Jurkat, Clone E6-1 (cell line): Measurements from ENCODE around the gene PNLIP. TPM values are rescaled to one million over a fixed set of nuclear protein-coding genes. Genes with fewer than 3 reads are reported as not detected.
A peak's percentile ranks its signal among the peaks of the same experiment; 100 is the strongest.

Source experiments
- DNase-seq: peaks from one replicate; pipeline ENCODE4 v3.0.0-alpha.2; 2011; ENCODE audit warnings: low read depth, low spot score
- H3K4me3 ChIP-seq: 2 replicates; pipeline ENCODE4 v1.5.1; 2011; ENCODE audit warnings: mild to moderate bottlenecking, low read length, control low read depth, moderate library complexity
- polyA plus RNA-seq: library from polyadenylated mRNA; unstranded; fragments of >200 nt; gene quantifications from one replicate; pipeline ENCODE4 v1.2.1, GENCODE V29; 2012; ENCODE audit warnings: missing spikeins; ENCODE audit not compliant: insufficient read length, insufficient read depth

The PNLIP gene
- not detected for polyA plus RNA-seq

DNA sequence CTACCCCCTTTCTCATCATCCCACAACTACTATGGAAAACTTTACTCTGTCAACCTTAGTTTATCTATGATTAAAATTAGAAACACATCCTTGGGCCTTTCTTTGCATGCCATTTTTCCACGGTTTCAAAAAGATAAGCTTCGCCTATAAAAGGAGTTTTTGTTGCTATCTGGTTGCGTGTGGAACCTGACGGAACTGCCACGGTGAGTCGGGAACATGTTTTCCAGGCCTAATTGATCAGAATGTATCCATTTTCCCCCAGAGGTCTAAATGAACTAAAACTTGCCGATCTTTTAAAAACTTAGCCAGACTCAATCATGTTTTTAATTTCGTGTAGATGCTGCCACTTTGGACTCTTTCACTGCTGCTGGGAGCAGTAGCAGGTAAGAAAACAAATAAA lies at the start of gene PNLIP:
TSS of gene PNLIP (plus strand) at position 176 of the 400 bp plus-strand sequence. CDS start at position 338, 162 bp downstream.
- no peak for DNase-seq
- H3K4me3 ChIP-seq, result no peak within 1 kb of the TSS

DNA sequence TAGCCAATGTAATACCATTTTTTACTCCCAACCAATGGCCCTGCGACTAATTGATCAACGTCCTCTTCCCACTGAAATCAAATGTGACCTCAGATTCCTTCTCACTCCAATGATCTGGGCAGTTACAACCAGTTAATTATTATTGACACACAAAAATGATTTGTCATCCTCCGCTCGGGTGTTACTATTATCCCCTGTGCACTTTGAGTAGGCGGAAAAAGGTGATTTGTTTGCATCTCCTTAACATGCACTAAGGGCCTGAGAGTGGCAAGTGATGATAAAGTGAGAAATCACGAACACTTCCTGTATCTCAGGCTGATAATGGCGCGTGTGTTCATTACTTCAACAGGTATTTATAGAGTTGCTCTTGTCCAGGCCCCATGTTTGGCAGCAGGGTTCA lies 40.9 kb upstream of the PNLIP start:
- no peak overlapping the region for H3K4me3 ChIP-seq
- no peak for DNase-seq

DNA sequence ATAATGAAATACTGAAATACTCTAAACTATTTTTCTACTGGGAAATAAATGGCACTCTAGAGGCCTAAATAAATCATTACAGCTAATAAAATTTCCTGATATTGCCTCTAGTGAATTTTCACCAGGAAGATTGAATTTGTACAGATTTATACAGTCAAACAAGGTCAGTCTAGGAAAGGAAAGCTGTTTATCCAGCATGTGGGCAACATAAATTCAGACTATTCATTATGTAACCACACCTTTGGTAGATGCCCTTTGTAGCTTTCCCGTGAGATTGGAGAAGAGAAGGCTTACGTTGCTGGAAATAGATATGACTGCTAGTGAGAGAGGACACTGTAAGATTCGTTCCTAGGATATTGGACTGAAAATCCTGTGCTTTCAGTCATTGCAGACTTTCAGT lies 35.2 kb upstream of the PNLIP start:
- H3K4me3 ChIP-seq, result no peak overlapping the region
- DNase-seq, result no peak

DNA sequence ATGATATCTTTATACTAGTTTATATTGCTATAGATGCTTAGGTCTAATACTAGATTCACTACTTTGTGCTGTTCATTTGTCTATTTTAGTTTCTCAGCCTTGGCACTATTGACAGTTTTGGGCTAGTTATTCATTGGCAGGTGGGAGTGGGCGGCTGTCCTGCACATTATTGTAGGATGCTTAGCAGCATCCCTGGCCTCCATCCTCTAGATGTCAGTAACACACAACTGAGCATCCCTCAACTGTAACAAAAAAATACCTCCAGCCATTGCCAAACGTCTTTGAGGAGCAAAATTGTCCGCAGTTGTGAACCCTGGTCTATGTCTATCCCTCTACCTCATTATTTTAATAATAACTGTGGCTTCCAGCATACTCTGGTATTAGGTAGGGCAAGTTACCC lies 34.4 kb upstream of the PNLIP start:
- H3K4me3 ChIP-seq, result no peak overlapping the region
- no peak for DNase-seq

DNA sequence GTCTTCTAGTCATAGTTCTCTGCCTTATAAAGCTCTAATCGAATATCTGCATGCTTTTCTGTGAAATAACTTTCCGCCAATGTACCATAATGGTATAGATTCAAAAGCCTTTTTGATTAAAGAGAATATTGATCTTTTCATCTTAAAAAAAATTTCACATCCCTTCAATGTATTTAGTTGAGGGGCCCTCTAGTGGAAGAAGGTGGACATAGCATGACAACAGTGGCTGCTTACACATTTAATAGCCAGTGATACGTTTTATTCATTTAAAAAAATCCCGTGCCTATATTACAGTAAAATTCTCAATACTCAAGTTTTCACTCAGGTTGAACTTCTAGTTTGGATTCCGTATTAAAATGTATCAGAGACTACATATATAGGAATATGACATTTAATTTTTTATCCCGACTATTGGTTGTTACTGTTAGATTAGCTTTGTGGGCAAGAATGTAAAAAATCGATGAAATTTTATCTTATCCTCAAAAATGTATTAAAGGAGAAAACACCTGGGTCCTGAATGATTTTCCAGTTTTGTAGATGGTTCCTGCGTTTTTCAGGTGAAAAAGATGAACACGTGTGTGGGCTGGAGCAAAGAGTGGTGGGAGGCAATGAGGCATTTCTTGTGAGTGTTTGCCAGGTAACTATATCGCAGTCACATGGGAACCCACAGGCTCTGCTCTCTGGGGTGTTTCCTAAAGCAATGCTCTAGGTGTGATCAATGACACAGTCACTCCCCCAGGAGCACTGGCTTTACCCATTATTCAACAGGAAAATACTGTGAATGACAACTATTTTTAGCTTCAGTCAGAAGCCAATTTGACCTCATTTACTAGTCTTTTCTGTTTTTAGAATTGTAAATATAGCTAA lies 24.1 kb upstream of the PNLIP start:
- no peak overlapping the region for H3K4me3 ChIP-seq
- peak; percentile 43 for DNase-seq

DNA sequence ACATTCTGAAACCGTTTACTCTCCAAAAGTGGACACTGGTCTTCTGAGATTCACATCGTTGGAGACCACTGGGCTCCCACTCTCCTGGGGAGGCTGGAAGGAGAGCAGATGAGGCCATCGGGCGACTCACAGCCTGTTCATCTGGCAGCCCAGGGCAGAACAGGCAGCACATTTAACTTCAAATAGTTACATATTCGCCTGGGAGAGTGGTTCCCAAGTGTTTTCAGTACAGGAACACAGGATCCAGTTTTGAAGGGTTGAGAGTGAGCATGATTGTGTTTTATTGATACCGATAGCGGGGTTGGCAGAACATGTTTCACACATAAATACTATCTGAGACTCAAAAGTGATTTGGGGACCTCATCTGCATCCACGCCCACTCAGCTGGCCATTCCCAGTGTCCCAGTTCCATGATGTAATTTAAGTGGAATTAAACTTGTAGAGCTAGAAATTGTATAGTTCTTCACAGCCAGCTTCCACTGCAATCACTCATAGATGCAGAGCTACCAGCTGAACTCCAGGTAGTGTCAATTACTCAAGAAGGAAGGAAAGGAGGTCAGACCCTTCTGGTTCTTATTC lies 22.8 kb upstream of the PNLIP start:
- DNase-seq, result no peak
- H3K4me3 ChIP-seq, result no peak overlapping the region

DNA sequence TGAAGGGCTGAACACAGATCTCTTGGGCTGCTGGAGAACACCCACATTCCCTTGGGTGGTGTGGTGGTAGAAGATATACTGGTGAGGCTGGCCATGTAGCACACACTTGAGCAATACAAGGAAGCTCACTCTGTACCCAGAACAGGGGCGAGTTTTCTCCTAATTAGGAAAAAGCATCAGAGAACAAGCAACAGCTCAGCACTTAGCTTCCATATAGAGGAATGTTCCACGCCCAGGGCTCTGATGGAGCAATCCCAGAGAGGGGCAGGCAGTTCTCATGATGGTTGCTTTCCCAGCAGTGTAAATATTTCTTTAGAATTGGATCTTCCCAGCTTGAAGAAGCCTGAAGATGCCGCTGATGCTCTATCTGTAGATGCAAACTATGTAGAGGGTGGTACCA lies 21.0 kb upstream of the PNLIP start:
- DNase-seq, result no peak
- H3K4me3 ChIP-seq, result no peak overlapping the region

DNA sequence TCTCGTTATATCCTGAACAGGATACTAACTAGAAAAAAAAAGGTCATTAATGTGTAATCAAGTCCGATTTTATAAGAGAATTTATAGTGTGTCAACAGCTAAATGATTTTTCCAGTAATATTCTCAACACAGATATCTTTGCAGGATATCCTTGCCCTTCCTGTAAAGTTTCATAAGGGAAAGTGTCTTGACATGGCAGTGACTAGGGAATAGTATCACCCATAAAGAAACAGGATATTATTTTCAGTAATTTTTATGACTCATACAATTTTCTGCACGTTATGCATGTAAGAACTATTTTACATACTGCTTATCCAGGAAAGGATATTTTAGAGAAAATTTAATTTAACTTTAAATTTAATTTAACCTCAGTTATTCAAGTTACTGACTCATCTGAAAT lies 19.5 kb upstream of the PNLIP start:
- no peak overlapping the region for H3K4me3 ChIP-seq
- DNase-seq, result no peak

DNA sequence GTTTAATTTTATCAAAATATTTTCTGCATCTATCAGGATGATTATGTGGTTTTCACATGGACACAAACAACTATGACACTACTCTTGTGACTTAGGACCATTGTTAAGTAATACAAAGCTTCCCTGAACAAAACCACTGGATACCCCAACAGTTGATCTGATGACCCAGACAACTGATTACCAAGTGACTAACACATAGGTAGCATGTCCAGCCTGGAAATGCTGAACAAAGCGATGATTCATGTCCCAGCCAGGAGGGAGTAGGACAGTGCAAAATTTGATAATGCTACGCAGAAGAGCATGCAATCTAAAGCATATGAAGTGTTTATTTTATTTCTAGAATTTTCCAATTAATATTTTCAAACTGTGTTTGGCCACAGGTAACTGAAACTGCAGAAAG lies 8.9 kb upstream of the PNLIP start:
- H3K4me3 ChIP-seq, result no peak overlapping the region
- no peak for DNase-seq

DNA sequence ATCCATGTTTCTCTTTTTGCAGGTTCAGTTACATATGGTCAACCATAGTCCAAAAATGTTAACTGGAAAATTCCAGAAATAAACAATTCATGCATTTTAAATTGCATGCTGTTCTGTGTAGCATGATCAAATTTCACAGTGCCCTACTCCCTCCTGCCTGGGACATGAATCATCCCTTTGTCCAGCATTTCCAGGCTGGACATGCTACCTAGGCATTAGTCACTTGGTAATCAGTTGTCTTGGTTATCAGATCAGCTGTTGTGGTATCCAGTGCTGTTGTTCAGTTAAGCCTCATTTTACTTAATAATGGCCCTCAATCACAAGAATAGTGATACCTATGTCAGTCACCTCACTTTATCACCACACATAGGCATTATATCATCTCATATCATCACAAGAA lies 7.3 kb upstream of the PNLIP start:
- H3K4me3 ChIP-seq, result no peak overlapping the region
- DNase-seq, result no peak

DNA sequence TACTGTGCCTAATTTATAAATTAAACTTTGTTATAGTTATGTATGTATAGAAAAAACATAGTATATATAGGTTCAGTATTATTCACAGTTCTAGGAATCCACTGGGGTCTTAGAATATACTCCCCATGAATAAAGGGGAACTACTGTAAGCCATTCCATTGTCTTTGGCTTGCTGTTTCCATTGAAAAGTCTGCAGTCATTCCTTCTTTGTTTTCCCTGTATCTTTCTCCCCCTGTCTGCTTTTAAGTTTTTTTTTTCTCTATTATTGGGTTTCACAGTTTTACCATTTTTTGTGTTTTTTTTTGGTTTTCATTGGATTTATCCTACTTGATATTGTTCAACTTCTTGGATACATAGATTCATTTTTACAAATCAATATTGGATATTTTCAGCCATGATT lies 6.7 kb upstream of the PNLIP start:
- no peak for DNase-seq
- no peak overlapping the region for H3K4me3 ChIP-seq

DNA sequence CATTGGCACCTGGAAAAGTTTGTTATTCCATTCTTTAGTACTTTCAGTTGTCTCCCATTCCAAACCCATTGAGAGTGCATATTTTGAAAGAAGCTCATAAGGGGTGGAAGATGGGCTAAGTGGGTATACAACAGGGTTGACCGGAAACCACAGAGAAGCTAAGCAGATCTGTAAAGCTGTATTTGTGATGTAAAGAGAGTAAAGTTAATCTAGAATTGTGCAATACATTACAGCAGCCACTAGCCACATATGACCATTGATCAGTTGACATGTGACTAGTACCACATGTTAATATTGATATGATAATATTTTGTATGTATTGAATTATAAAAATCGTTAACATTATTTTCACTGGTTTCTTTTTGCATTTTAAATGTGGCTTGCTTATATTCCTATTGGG lies 4.9 kb upstream of the PNLIP start:
- no peak overlapping the region for H3K4me3 ChIP-seq
- no peak for DNase-seq

DNA sequence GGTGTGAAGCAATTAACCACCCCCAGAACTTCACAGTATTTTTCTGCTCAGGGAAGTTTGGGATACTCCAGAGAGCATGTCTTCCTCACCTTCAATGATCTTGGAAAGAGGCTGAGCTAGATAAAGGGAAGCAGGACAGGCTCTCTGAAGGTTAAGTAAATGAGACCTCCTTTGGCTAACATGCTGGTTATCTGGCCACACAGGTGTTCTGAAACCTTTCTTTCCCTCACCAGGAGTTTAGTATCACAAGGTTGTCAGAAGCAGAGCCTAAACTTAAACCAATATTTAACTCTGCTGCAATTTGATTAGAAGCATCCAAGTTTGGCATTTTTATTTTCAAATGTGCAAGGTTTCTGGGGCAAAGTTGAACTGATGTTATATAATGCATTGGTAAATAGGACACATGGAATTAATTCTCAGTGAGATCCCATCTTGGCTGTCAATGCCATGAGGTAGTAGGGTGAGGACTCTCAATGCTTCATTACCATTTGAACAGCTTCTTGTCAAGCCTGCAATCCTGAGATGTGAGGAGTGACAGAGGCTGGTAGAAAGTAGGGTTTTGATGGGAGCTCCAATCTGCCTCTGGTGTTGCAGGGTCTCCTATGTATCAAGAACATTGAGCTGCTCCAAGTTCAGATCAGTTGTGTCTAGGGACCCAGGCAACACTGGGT lies 3.6 kb upstream of the PNLIP start:
- H3K4me3 ChIP-seq, result no peak overlapping the region
- DNase-seq, result no peak

DNA sequence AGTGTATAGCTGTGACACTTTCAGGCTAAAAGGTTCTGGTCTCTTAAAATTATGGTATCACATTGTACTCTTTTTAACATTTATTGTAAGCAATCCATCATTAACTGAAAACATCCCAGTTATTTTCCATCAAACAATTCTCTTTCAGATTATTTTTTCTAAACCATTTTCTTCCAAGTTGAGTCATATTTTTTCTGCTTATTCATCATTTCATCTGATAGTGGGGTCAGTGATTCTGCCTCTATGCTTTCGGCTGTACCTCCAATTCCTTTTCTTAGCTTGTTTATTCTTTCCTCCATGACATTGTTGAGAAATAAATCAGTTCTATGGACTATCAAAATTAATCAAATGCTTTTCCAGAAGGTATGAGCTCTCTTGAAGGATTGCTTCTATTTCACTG lies 609 bp upstream of the PNLIP start:
- DNase-seq, result no peak

DNA sequence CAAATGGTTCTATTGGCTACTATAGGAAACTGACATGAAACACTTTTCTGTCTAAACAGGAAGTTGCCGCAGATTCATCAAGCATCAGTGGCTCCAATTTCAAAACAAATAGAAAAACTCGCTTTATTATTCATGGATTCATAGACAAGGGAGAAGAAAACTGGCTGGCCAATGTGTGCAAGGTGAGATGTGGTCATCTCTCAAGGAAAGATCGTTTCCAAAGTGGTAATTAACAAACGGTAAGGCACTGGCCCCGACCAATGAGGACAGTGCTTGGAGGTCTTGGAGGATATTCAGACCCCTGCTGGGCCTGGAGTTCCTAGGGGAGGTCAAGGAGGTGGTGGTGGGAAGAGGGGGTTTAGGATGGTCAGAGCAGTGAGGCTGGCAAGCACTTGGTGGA lies 2.6 kb downstream of the PNLIP start:
- no peak overlapping the region for H3K4me3 ChIP-seq
- DNase-seq, result no peak

More for the DNA sequence above, 609 bp upstream of the PNLIP start:
- H3K4me3 ChIP-seq, result no peak overlapping the region

DNA sequence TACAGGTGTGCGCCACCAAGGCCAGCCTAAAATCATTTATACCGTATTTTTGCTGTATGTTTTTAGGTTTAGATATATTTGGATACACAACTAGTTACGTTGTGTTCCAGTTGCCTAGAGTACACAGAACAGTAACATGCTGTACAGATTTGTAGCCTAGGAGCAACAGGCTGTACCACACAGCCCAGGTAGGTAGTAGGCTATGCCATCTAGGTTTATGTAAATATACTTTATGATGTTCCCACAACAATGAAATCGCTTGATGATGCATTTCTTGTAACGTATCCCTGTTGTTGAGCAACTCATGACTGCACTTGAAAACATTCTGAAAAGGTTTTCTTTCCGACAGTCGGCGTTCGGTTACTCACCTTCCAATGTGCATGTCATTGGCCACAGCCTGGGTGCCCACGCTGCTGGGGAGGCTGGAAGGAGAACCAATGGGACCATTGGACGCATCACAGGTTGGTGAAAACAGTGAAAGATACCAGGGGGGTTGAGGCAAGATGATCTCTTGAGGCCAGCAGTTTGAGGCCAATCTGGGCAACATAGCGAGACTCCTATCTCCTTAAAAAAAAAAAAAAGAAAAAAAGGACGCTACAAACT lies 7.7 kb downstream of the PNLIP start:
- H3K4me3 ChIP-seq, result no peak overlapping the region
- DNase-seq, result no peak

DNA sequence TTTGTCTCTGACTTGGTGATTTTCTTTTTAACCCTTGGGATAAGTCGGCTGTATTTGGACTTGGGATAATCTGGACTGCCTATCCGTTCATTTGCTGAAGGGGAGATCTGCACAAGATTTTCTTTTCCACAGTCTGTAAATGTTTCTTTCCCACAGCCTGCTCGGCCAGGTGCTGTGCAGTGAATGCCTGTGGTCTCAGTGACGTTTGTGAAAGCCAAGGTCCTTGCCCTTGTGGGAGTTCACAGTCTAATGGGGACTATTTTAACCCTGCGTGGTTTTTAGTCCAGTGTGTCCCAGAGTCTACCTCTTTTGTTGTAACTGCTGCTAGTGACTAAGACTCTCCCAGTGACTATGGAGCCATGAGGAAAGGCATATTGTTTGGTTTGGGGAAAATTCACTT lies 8.9 kb downstream of the PNLIP start:
- no peak for DNase-seq
- H3K4me3 ChIP-seq, result no peak overlapping the region

DNA sequence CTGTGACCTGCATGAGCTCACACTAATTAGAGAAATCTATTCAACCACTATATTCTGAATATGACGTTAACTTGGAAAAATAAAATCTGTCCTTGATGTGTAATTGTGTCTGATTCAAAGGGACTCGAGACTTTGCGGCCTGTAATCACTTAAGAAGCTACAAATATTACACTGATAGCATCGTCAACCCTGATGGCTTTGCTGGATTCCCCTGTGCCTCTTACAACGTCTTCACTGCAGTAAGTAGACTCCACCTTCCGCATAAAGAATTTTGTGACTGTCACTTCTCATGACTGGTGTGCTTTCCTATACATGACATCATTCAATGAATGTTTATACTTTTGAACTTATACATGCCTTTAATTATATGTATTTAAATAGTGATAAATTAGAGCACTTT lies 10.1 kb downstream of the PNLIP start:
- no peak overlapping the region for H3K4me3 ChIP-seq
- DNase-seq, result no peak

DNA sequence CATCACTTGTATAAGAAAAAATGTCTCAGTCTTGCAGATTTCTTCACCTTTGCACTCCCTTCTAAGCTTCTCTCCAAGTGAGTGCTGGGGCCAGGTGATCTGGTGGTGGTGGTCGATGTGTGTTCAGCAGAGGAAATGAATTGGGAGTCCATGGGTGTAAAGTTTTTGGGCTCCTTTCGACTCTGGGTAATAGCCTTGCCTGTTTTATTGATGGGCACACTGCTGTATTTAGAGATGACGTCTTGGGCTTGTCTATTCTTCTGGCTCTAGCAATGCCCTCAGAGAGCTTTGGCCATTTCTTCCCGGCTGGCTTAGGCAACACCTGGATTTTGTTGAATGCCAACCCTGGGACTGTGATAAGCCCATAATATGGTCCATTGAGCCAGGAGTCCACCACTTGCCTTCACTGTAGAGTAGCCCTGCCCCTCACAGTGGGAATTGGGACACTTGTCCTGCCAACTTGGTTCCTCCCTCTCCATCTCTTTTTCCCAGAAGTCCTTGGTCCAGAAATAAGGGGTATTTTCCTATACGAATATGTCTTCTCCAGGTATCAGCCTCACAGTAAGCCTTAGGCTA lies 11.7 kb downstream of the PNLIP start:
- DNase-seq, result no peak
- no peak overlapping the region for H3K4me3 ChIP-seq

DNA sequence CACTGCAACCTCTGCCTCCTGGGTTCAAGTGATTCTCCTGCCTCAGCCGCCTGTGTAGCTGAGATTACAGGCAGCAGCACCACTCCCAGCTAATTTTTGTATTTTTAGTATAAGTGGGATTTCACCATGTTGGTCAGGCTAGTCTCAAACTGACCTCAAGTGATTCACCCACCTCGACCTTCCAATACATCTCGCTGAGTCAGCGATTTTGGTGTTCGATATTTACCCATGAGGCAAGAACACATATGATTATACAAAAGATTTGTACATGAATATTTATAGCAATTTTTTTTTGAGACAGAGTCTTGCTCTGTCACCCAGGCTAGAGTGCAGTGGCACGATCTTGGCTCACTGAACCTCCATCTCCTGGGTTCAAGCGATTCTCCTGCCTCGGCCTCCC lies 19.8 kb downstream of the PNLIP start:
- no peak overlapping the region for H3K4me3 ChIP-seq
- no peak for DNase-seq
